Natural killer cell treated with Interleukin-12 subunit alpha and Interleukin-12 subunit beta and Interleukin-15 and Interleukin-18, amount 100 ng/mL, for 72 hours (primary cell): ENCODE data around the gene SLC39A11. TPM values are rescaled to one million over a fixed set of nuclear protein-coding genes. Genes with fewer than 3 reads are reported as not detected.

ENCODE experiments used
- ATAC-seq, 2 donors: fragments of 150-1000 bp; cut with Tn5 transposase in 1 of 2; sonication (Bioruptor Pico), chemical (Tn5 transposase) in 1 of 2; 2 replicates each; pipeline ENCODE4 v1.10.0; 2021
- DNase-seq: peaks from one replicate; pipeline ENCODE4 v3.0.0; 2022; ENCODE audit warnings: low spot score
- H3K27ac Mint-ChIP-seq, 2 donors: 1 replicate in 1 of 2; 2 replicates in 1 of 2; pipeline ENCODE4 v1.8.0; 2022; ENCODE audit warnings: mixed read lengths in 2 of 2, mild to moderate bottlenecking in 1 of 2, moderate library complexity in 1 of 2
- H3K27me3 Mint-ChIP-seq, 2 donors: 1 replicate in 1 of 2; 2 replicates in 1 of 2; pipeline ENCODE4 v1.8.0; 2022; ENCODE audit warnings: mixed read lengths in 2 of 2
- H3K36me3 Mint-ChIP-seq: one replicate; pipeline ENCODE4 v1.8.0; 2022; ENCODE audit warnings: mixed read lengths
- H3K4me1 Mint-ChIP-seq, 2 donors: 1 replicate in 1 of 2; 2 replicates in 1 of 2; pipeline ENCODE4 v1.8.0; 2022; ENCODE audit warnings: low read depth in 2 of 2, mixed read lengths in 2 of 2, mild to moderate bottlenecking in 1 of 2
- H3K4me3 Mint-ChIP-seq: one replicate; pipeline ENCODE4 v1.8.0; 2022; ENCODE audit warnings: mixed read lengths
- H3K9me3 Mint-ChIP-seq: 2 replicates; pipeline ENCODE4 v1.8.0; 2022; ENCODE audit warnings: mixed read lengths
- total RNA-seq, 2 donors: library from RNA; stranded (reverse); gene quantifications; one replicate each; pipeline ENCODE4 v1.2.3, GENCODE V29; 2022

The SLC39A11 gene
- total RNA-seq, 2 donors from 2014 or later = 25.6 to 56.1 TPM

GRCh38 chr17:72696156-72696555 lies 396.3 kb downstream of the SLC39A11 start:
- Mint-ChIP-seq H3K36me3 (no peaks in the 10 kb centered on the region), H3K27ac (no peak overlapping the region), H3K4me3 (no peak overlapping the region), H3K27me3 (no peaks in the 10 kb centered on the region), H3K9me3 (no peaks in the 10 kb centered on the region), H3K4me1 (peaks cover 0 to 2% of the 10 kb centered on the region in 2 donors)
- ATAC-seq (no peak), DNase-seq (no peak)

DNA sequence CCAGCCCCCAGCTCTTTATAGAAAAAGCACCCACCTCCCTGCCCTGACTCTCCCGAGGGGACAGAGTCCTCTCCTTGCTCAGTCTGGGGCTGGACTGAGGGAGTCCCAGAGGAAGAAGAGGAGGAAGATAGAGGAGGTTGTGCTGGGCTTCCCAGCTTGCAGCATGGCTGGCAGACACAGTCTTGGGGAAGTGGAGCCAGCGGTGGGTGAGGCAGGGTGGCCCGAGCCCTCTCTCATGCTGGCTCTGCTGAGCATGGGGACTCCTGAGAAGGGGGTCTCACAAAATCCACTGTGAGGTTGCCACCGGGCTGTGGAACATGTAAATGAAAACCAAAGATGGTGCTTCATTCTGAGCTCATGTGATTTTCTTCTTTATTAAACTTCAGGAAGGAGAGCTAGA lies 398.5 kb downstream of the SLC39A11 start:
- Mint-ChIP-seq H3K27ac (no peak overlapping the region), H3K27me3 (no peaks in the 10 kb centered on the region), H3K4me3 (no peak overlapping the region), H3K36me3 (no peaks in the 10 kb centered on the region), H3K9me3 (no peaks in the 10 kb centered on the region), H3K4me1 (no peaks in the 10 kb centered on the region)
- no peak for DNase-seq
- ATAC-seq = no peak

DNA sequence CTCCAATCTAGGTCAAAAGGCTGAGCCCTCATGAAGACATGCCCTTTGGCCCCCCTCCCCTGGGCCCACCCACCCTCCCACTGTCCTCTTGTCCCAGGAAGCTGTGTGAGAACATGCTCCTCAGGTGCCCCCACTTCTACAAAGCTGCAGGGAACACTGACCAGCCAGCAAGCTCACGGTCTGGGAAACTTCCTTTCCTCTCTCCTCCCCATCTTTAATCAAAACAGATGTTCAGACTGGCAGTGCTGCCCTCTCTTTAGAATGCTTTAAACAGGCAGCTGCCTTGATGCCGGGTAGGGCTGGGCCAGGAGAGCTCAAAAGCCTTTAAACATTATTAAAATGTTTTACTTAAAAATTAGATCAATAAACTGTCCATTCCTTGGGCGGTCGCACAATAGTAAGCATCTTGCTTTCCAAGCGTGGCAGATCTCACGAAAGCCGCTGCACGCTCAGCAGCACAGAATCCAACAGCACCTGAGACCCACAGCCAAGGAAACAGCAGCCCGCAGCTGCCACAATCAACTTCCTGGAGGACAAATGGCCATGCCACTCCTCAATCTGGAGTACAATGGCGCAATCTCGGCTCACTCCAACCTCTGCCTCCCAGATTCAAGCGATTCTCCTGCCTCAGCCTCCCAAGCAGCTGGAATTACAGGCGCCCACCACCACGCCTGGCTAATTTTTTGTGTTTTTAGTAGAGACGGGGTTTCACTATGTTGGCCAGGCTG lies 399.2 kb downstream of the SLC39A11 start:
- Mint-ChIP-seq H3K9me3 (no peaks in the 10 kb centered on the region), H3K4me3 (no peak overlapping the region), H3K36me3 (no peaks in the 10 kb centered on the region), H3K4me1 (no peaks in the 10 kb centered on the region), H3K27ac (no peak overlapping the region), H3K27me3 (no peaks in the 10 kb centered on the region)
- ATAC-seq (no peak), DNase-seq (no peak)

- Mint-ChIP-seq H3K27me3 (no peaks in the 10 kb centered on the region), H3K4me1 (no peaks in the 10 kb centered on the region), H3K4me3 (no peak overlapping the region), H3K9me3 (no peaks in the 10 kb centered on the region), H3K27ac (no peak overlapping the region), H3K36me3 (no peaks in the 10 kb centered on the region)
- DNase-seq (no peak), ATAC-seq (no peak)
Measured at GRCh38 chr17:72692676-72693075, 399.8 kb downstream of the SLC39A11 start.

GRCh38 chr17:72691586-72691985 lies 400.9 kb downstream of the SLC39A11 start:
- DNase-seq (no peak), ATAC-seq (no peak)
- H3K27ac Mint-ChIP-seq = no peak overlapping the region
- H3K36me3 Mint-ChIP-seq = no peaks in the 10 kb centered on the region
- H3K4me3 Mint-ChIP-seq = no peak overlapping the region
- no peaks in the 10 kb centered on the region for H3K9me3 Mint-ChIP-seq
- no peaks in the 10 kb centered on the region for H3K27me3 Mint-ChIP-seq
- H3K4me1 Mint-ChIP-seq = no peaks in the 10 kb centered on the region

DNA sequence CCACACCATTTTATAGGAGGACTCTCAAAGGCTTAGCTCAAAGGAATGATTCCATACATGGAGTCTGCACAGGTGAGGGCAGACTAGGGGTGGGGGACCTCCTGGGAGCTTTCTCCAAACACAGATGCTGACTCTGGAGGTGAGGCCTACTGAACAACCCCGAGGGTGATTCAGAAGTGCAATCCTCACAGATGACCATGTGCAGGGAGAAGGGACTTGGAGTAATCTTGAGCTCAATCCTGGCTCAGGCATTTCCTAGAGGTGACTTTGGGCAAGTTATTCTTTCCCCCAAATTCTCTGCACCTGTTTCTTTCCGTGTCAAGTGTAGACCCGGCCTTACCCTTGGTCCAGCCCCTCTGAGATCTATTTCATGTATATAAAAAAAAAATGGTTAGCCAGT lies 401.5 kb downstream of the SLC39A11 start:
- no peaks in the 10 kb centered on the region for H3K9me3 Mint-ChIP-seq
- H3K27me3 Mint-ChIP-seq = no peaks in the 10 kb centered on the region
- no peak overlapping the region for H3K4me3 Mint-ChIP-seq
- H3K4me1 Mint-ChIP-seq = no peaks in the 10 kb centered on the region
- H3K27ac Mint-ChIP-seq = no peak overlapping the region
- ATAC-seq = no peak
- no peaks in the 10 kb centered on the region for H3K36me3 Mint-ChIP-seq
- DNase-seq = no peak

GRCh38 chr17:72687886-72688285 lies 404.6 kb downstream of the SLC39A11 start:
- Mint-ChIP-seq H3K27ac (no peak overlapping the region), H3K27me3 (no peaks in the 10 kb centered on the region), H3K36me3 (no peaks in the 10 kb centered on the region), H3K4me3 (no peak overlapping the region), H3K9me3 (no peaks in the 10 kb centered on the region), H3K4me1 (no peaks in the 10 kb centered on the region)
- no peak for DNase-seq
- ATAC-seq = no peak

DNA sequence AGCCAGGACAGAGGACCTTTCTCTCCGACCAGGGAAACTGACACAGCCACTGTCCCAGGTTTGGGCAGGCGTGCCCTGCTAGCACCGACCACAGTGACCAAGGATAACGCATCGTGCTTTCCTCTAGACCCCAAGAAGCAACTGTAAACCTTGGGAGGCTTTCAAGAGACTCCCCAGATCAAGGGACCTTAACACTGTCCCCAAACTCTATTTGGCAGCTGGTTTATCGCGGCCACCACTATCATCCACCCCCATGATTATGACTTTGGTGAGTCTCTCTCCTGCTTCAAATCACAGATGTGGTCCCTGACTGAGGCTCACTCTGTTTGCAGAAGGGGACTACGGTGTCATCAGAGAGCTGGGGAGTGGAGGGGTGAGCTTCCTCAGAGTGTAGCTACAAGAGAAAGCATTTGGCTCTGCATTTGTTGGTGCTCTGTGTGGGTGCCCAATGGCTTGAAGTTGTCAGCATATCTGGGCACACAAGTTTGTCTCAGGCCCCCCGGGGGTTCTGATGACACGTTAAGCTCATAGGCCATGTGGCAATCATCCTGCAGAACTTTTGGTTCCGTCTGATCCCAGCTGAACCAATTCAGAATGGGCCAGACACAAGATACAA lies 408.0 kb downstream of the SLC39A11 start:
- Mint-ChIP-seq H3K4me3 (no peak overlapping the region), H3K9me3 (no peaks in the 10 kb centered on the region), H3K4me1 (no peaks in the 10 kb centered on the region), H3K27ac (no peak overlapping the region), H3K27me3 (no peaks in the 10 kb centered on the region), H3K36me3 (no peaks in the 10 kb centered on the region)
- ATAC-seq (no peak), DNase-seq (no peak)

DNA sequence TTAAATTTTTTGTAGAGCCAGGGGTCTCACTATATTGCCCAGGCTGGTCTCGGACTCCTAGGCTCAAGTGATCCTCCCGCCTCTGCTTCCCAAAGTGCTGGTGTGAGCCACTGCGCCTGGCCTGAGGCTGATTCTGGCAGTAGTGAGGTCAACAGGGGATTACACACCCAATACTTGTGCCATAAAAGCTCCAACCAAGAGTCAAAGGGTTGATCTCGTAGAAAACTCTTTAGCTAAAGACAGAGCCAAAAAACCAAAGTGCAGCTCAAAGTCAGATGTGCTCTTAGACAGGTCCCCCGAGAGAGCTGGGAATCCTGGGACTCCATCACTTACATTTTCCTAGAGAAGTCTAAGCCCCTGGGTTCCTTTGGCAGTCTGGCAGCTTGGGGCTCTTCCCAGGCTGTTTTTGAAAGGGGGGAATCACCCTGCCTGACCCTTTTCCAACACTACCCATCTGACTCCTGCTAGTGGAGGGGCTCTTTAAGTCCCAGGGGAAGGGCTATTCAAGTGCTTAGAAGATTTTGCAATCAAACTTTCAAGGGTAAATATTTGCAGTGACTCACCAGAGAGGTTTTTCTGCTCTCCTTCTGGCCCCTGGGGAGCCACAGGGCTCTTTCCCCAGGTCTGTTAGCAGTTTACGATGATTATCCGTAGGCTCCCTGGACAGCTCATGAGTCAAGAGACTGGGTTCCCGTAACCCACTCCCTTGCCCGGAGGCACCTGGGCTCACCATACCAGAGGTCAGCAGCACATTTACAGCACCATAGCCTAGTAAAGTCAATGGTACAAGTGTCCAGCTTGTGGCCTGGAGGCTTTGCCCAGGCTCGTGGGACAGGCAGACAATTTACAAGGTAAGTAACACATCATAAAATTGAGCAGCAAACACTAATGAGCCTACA lies 408.7 kb downstream of the SLC39A11 start:
- Mint-ChIP-seq H3K9me3 (no peaks in the 10 kb centered on the region), H3K27ac (no peak overlapping the region), H3K4me1 (no peaks in the 10 kb centered on the region), H3K4me3 (no peak overlapping the region), H3K36me3 (no peaks in the 10 kb centered on the region), H3K27me3 (no peaks in the 10 kb centered on the region)
- ATAC-seq = no peak
- no peak for DNase-seq

- no peaks in the 10 kb centered on the region for H3K36me3 Mint-ChIP-seq
- no peak for DNase-seq
- no peaks in the 10 kb centered on the region for H3K27me3 Mint-ChIP-seq
- no peak overlapping the region for H3K27ac Mint-ChIP-seq
- H3K9me3 Mint-ChIP-seq = no peaks in the 10 kb centered on the region
- H3K4me3 Mint-ChIP-seq = no peak overlapping the region
- ATAC-seq = no peak
- no peaks in the 10 kb centered on the region for H3K4me1 Mint-ChIP-seq
Measured at GRCh38 chr17:72682605-72683004, 409.9 kb downstream of the SLC39A11 start.

DNA sequence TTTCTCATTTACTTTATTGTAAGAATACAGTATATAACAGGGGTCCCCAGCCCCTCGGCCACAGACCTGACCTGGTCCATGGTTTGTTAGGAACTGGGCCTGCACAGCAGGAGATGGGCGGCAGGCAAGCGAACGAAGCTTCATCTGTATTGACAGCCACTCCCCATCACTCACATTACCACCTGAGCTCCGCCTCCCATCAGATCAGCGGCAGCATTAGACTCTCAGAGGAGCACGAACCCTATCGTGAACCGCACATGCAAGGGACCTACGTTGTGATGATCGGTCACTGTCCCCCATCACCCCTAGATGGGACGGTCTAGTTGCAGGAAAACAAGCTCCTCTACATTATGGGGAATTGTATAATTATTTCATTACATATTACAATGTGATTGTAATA lies 410.6 kb downstream of the SLC39A11 start:
- H3K36me3 Mint-ChIP-seq = no peaks in the 10 kb centered on the region
- H3K4me1 Mint-ChIP-seq = no peaks in the 10 kb centered on the region

GRCh38 chr17:72677714-72678390 lies 414.6 kb downstream of the SLC39A11 start:
- Mint-ChIP-seq H3K27ac (no peak overlapping the region), H3K9me3 (no peaks in the 10 kb centered on the region), H3K27me3 (no peaks in the 10 kb centered on the region), H3K36me3 (no peaks in the 10 kb centered on the region), H3K4me1 (no peaks in the 10 kb centered on the region), H3K4me3 (no peak overlapping the region)
- no peak for DNase-seq
- no peak for ATAC-seq

More for the DNA sequence above, 410.6 kb downstream of the SLC39A11 start:
- Mint-ChIP-seq H3K27me3 (no peaks in the 10 kb centered on the region), H3K9me3 (no peaks in the 10 kb centered on the region), H3K27ac (no peak overlapping the region), H3K4me3 (no peak overlapping the region)
- DNase-seq = no peak
- ATAC-seq = no peak

DNA sequence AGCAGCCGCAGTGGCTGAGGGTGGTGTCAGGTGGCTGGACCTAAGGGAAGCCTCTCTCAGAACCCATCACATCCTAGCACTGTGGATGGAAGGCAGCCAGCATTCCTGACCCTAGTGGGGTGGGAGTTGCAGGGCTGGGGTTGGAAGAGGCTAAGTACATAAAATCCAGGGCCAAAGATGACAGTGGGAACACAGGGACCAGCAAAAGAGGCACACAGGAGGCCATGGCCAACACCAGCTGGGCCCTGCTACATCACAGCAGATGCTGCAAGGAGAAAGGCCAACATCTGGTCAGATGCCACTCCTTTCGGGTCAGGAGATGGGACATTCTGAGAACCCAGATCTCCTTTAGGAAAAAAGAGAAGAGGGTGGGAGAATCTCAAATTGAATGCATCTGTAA lies 415.4 kb downstream of the SLC39A11 start:
- Mint-ChIP-seq H3K4me3 (no peak overlapping the region), H3K27me3 (no peaks in the 10 kb centered on the region), H3K4me1 (no peaks in the 10 kb centered on the region), H3K9me3 (no peaks in the 10 kb centered on the region), H3K36me3 (no peaks in the 10 kb centered on the region), H3K27ac (no peak overlapping the region)
- ATAC-seq = no peak
- no peak for DNase-seq

GRCh38 chr17:72672729-72673128 lies 419.8 kb downstream of the SLC39A11 start:
- no peak for ATAC-seq
- DNase-seq = no peak
- Mint-ChIP-seq H3K4me1 (no peaks in the 10 kb centered on the region), H3K27ac (no peak overlapping the region), H3K36me3 (no peaks in the 10 kb centered on the region), H3K9me3 (no peaks in the 10 kb centered on the region), H3K4me3 (no peak overlapping the region), H3K27me3 (no peaks in the 10 kb centered on the region)
